Loucy (cell line): Measurements from ENCODE around the gene MTMR1.

ENCODE experiments used
- EZH2phosphoT487 ChIP-seq: fragments of 200-600 bp; IDR thresholded peaks from 2 replicates; pipeline ENCODE4 v1.6.1; 2018; ENCODE audit warnings: antibody characterized with exemption, mild to moderate bottlenecking, moderate library complexity, borderline replicate concordance
- TF ChIP-seq, protein P1 (sequence below): fragments of 200-600 bp; sonication (generic); conservative IDR thresholded peaks from 2 replicates; pipeline ENCODE4 v1.5.1; 2014; ENCODE audit warnings: mild to moderate bottlenecking, antibody characterized with exemption, low read length

DNA sequence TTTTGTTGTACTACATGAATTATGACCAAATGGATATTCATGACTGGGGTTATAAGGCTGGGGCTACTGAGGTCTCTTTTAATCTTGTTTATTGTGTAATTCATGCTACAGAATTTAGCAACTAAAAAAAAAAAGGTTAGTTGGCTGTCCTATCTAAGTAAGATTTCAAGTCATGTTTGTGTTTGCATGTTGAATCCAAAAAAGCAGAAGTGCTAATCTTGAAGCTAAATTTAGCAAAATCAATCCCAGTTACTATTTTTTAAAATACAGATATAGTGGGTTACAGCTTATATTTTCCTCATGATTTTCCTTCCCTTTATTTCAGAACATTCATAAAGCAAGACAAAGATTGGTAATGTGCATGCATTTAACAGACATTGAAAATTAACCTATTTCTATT is 19.4 kb downstream of the MTMR1 start:
- TF ChIP-seq, protein P1, sequence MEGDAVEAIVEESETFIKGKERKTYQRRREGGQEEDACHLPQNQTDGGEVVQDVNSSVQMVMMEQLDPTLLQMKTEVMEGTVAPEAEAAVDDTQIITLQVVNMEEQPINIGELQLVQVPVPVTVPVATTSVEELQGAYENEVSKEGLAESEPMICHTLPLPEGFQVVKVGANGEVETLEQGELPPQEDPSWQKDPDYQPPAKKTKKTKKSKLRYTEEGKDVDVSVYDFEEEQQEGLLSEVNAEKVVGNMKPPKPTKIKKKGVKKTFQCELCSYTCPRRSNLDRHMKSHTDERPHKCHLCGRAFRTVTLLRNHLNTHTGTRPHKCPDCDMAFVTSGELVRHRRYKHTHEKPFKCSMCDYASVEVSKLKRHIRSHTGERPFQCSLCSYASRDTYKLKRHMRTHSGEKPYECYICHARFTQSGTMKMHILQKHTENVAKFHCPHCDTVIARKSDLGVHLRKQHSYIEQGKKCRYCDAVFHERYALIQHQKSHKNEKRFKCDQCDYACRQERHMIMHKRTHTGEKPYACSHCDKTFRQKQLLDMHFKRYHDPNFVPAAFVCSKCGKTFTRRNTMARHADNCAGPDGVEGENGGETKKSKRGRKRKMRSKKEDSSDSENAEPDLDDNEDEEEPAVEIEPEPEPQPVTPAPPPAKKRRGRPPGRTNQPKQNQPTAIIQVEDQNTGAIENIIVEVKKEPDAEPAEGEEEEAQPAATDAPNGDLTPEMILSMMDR = no peak
- no peak for TF ChIP-seq EZH2phosphoT487
